WTC11 (cell line): ENCODE results near the gene CCM2. TPM values are rescaled to one million over a fixed set of nuclear protein-coding genes. Genes with fewer than 3 reads are reported as not detected.

Experiments used
- ATAC-seq: fragments of 200-7000 bp; cut with Tn5 transposase; 2 replicates; pipeline ENCODE4 v1.10.0; 2021; ENCODE audit warnings: mild to moderate bottlenecking, moderate library complexity
- CTCF ChIA-PET: fragments of 300-600 bp; sonication (Branson Sonifier 250); formaldehyde crosslinking; loops from one replicate; lab custom pipeline; 2021; ENCODE audit warnings: antibody characterized with exemption; lab: Charles Lee
- POLR2A ChIA-PET: fragments of 350-600 bp; sonication (Branson Sonifier 250); formaldehyde crosslinking; loops from one replicate; lab custom pipeline; 2021; ENCODE audit warnings: antibody characterized with exemption; lab: Charles Lee
- DNase-seq: peaks from one replicate; pipeline ENCODE4 v3.0.0; 2021; ENCODE audit warnings: low spot score
- H3K27ac Mint-ChIP-seq: 2 replicates; pipeline ENCODE4 v1.8.0; 2021; ENCODE audit warnings: mixed read lengths
- H3K27me3 Mint-ChIP-seq: 2 replicates; pipeline ENCODE4 v1.8.0; 2021; ENCODE audit warnings: low read depth, mild to moderate bottlenecking, moderate library complexity, mixed read lengths
- H3K36me3 Mint-ChIP-seq: 2 replicates; pipeline ENCODE4 v1.8.0; 2021; ENCODE audit warnings: mixed read lengths
- H3K4me1 Mint-ChIP-seq: 2 replicates; pipeline ENCODE4 v1.8.0; 2022; ENCODE audit warnings: mixed read lengths
- H3K4me3 Mint-ChIP-seq: 2 replicates; pipeline ENCODE4 v1.8.0; 2021; ENCODE audit warnings: mild to moderate bottlenecking, moderate library complexity, mixed read lengths
- H3K9me3 Mint-ChIP-seq: 2 replicates; pipeline ENCODE4 v1.8.0; 2021; ENCODE audit warnings: mixed read lengths
- E2F1 ChIP-seq: sonication (generic); formaldehyde crosslinking; IDR thresholded peaks from 2 replicates; pipeline ENCODE4 v1.8.0; 2022; ENCODE audit warnings: mild to moderate bottlenecking, missing genetic modification reagents
- EMX1 ChIP-seq: fragments of 250-450 bp; sonication (Bioruptor Pico); IDR thresholded peaks from 2 replicates; pipeline ENCODE4 v1.8.0; 2021; ENCODE audit warnings: mild to moderate bottlenecking
- HMGA2 ChIP-seq: fragments of 250-450 bp; sonication (Bioruptor Pico); IDR thresholded peaks from 2 replicates; pipeline ENCODE4 v1.4.0; 2021; ENCODE audit warnings: mild to moderate bottlenecking, moderate library complexity
- IRF1 ChIP-seq: sonication (generic); formaldehyde crosslinking; IDR thresholded peaks from 2 replicates; pipeline ENCODE4 v1.8.0; 2023; ENCODE audit warnings: missing genetic modification reagents
- IRF2 ChIP-seq: sonication (generic); formaldehyde crosslinking; IDR thresholded peaks from 2 replicates; pipeline ENCODE4 v1.8.0; 2022; ENCODE audit warnings: low read depth, missing genetic modification reagents, borderline replicate concordance
- NR3C1 ChIP-seq: sonication (generic); formaldehyde crosslinking; conservative IDR thresholded peaks from 2 replicates; pipeline ENCODE4 v1.8.1; 2023; ENCODE audit warnings: low read depth, mild to moderate bottlenecking, missing genetic modification reagents
- OVOL2 ChIP-seq: fragments of 250-450 bp; sonication (Bioruptor Pico); IDR thresholded peaks from 2 replicates; pipeline ENCODE4 v1.9.0; 2021; ENCODE audit warnings: mild to moderate bottlenecking, borderline replicate concordance
- PRDM15 ChIP-seq: sonication (generic); formaldehyde crosslinking; IDR thresholded peaks from 2 replicates; pipeline ENCODE4 v1.8.0; 2022; ENCODE audit warnings: missing genetic modification reagents
- SMAD4 ChIP-seq: sonication (generic); formaldehyde crosslinking; IDR thresholded peaks from 2 replicates; pipeline ENCODE4 v1.8.0; 2022; ENCODE audit warnings: mild to moderate bottlenecking, missing genetic modification reagents
- ZNF121 ChIP-seq: sonication (generic); formaldehyde crosslinking; IDR thresholded peaks from 2 replicates; pipeline ENCODE4 v1.8.0; 2023; ENCODE audit warnings: missing genetic modification reagents
- ZNF219 ChIP-seq: sonication (generic); formaldehyde crosslinking; IDR thresholded peaks from 2 replicates; pipeline ENCODE4 v1.8.0; 2023; ENCODE audit warnings: missing genetic modification reagents, mild to moderate bottlenecking, borderline replicate concordance
- ZNF263 ChIP-seq: sonication (generic); formaldehyde crosslinking; IDR thresholded peaks from 2 replicates; pipeline ENCODE4 v1.8.1; 2022; ENCODE audit warnings: low read depth, mild to moderate bottlenecking, moderate library complexity, missing genetic modification reagents
- ZNF512 ChIP-seq: sonication (generic); formaldehyde crosslinking; IDR thresholded peaks from 2 replicates; pipeline ENCODE4 v1.8.1; 2022; ENCODE audit warnings: missing genetic modification reagents, borderline replicate concordance
- total RNA-seq: library from RNA; stranded (reverse); gene quantifications from 3 replicates; pipeline ENCODE4 v1.2.3, GENCODE V29; 2021

CCM2 gene
- total RNA-seq, 1 experiment from 2014 or later, result 32.7 TPM

- no peak for TF ChIP-seq SMAD4 (CRISPR knock-in tag)
- TF ChIP-seq PRDM15 (CRISPR knock-in tag), result no peak
- no peak for TF ChIP-seq IRF2
- no peak for TF ChIP-seq IRF1 (CRISPR knock-in tag)
- ChIA-PET CTCF (no interaction called here), POLR2A (no interaction called here)
- no peak overlapping the region for H3K4me3 Mint-ChIP-seq
- no peaks in the 10 kb centered on the region for H3K4me1 Mint-ChIP-seq
- no peaks in the 10 kb centered on the region for H3K9me3 Mint-ChIP-seq
- no peak overlapping the region for H3K27ac Mint-ChIP-seq
- peaks cover 3% of the 10 kb centered on the region; the same call in 1 of the 2 replicates for H3K36me3 Mint-ChIP-seq
- no peak for ATAC-seq
- no peak for DNase-seq
- H3K27me3 Mint-ChIP-seq, result no peaks in the 10 kb centered on the region
These were observed 67.6 kb downstream of the CCM2 start for GRCh38 chr7:45067582-45067981.

- Mint-ChIP-seq H3K27me3 (no peaks in the 10 kb centered on the region), H3K36me3 (peaks cover 7% of the 10 kb centered on the region; the same call in 1 of the 2 replicates), H3K4me3 (no peak overlapping the region), H3K9me3 (no peaks in the 10 kb centered on the region), H3K4me1 (no peaks in the 10 kb centered on the region), H3K27ac (no peak overlapping the region)
- ChIA-PET POLR2A (no interaction called here), CTCF (interaction anchor here (5.1 kb wide), 1 partner anchor 95 kb away, joined by 35 read pairs; no protein-coding TSS in a partner anchor)
- ATAC-seq (no peak), DNase-seq (peak; percentile 5)
- TF ChIP-seq E2F1 (CRISPR knock-in tag), result no peak
- TF ChIP-seq ZNF219 (CRISPR knock-in tag), result no peak
- TF ChIP-seq ZNF263 (CRISPR knock-in tag), result no peak
- TF ChIP-seq NR3C1, result no peak
- no peak for TF ChIP-seq ZNF121 (CRISPR knock-in tag)
- no peak for TF ChIP-seq EMX1 (CRISPR knock-in tag)
- TF ChIP-seq OVOL2 (CRISPR knock-in tag), result no peak
- no peak for TF ChIP-seq HMGA2 (CRISPR knock-in tag)
- TF ChIP-seq ZNF512 (CRISPR knock-in tag), result no peak
These were observed 68.4 kb downstream of the CCM2 start for GRCh38 chr7:45068236-45069023.
